Endodermal cell (in vitro differentiated cells): ENCODE results near the gene FILIP1L. TPM values are rescaled to one million over a fixed set of nuclear protein-coding genes. Genes with fewer than 3 reads are reported as not detected.

Source experiments
- DNase-seq: peaks from one replicate; pipeline ENCODE4 v3.0.0-alpha.2; 2017
- H3K27ac ChIP-seq: 2 replicates; pipeline ENCODE4 v1.5.1; 2013; ENCODE audit warnings: mild to moderate bottlenecking, low read depth, low read length, moderate library complexity
- H3K27me3 ChIP-seq: 2 replicates; pipeline ENCODE4 v1.6.1; 2013; ENCODE audit warnings: mild to moderate bottlenecking, low read length, moderate library complexity; ENCODE audit not compliant: insufficient read depth, control insufficient read depth, poor library complexity, severe bottlenecking
- H3K36me3 ChIP-seq: 2 replicates; pipeline ENCODE4 v1.7.0; 2013; ENCODE audit warnings: mild to moderate bottlenecking, low read length, moderate library complexity; ENCODE audit not compliant: control insufficient read depth, insufficient read depth
- H3K4me1 ChIP-seq: one replicate; pipeline ENCODE4 v1.7.0; 2013; ENCODE audit warnings: low read length; ENCODE audit not compliant: control insufficient read depth, insufficient read depth
- H3K4me3 ChIP-seq: 2 replicates; pipeline ENCODE4 v1.5.1; 2013; ENCODE audit warnings: mild to moderate bottlenecking, low read length, moderate library complexity
- H3K9ac ChIP-seq: 2 replicates; pipeline ENCODE4 v1.6.1; 2013; ENCODE audit warnings: mild to moderate bottlenecking, low read length, moderate library complexity; ENCODE audit not compliant: poor library complexity, severe bottlenecking; ENCODE audit errors: extremely low read depth
- H3K9me3 ChIP-seq: 2 replicates; pipeline ENCODE4 v1.6.1; 2013; ENCODE audit warnings: mild to moderate bottlenecking, low read length, moderate library complexity; ENCODE audit not compliant: control insufficient read depth
- H3K27ac Mint-ChIP-seq: 2 replicates; pipeline ENCODE4 v1.8.0; 2020; ENCODE audit warnings: mixed read lengths
- H3K27me3 Mint-ChIP-seq: 2 replicates; pipeline ENCODE4 v1.8.0; 2021; ENCODE audit warnings: mild to moderate bottlenecking, mixed read lengths; ENCODE audit not compliant: insufficient read depth
- H3K36me3 Mint-ChIP-seq: 2 replicates; pipeline ENCODE4 v1.8.0; 2020; ENCODE audit warnings: low read depth, mixed read lengths
- H3K4me1 Mint-ChIP-seq: 2 replicates; pipeline ENCODE4 v1.8.0; 2020; ENCODE audit warnings: mixed read lengths
- H3K4me3 Mint-ChIP-seq: 2 replicates; pipeline ENCODE4 v1.8.0; 2020; ENCODE audit warnings: mild to moderate bottlenecking, moderate library complexity, mixed read lengths
- H3K9me3 Mint-ChIP-seq: 2 replicates; pipeline ENCODE4 v1.8.0; 2020; ENCODE audit warnings: mild to moderate bottlenecking, mixed read lengths
- WGBS, 2 experiments: methylation state at CpG; one replicate each; pipeline versions ENCODE4 v1.1.5 to v1.1.7; 2013; ENCODE audit warnings: missing lambda C conversion rate in 2 of 2, mixed read lengths in 1 of 2; ENCODE audit not compliant: insufficient coverage in 1 of 2, insufficient read length in 1 of 2; 5-methylcytosine and 5-hydroxymethylcytosine counted together
- total RNA-seq, 2 donors: library from RNA; stranded (reverse); fragmentation: NEBNext Ultra II Directional in 1 of 2; extraction: Animal tissue kit (Norgen Biotek cat#: 25700) in 1 of 2; gene quantifications; 2 replicates in 1 of 2; 3 replicates in 1 of 2; pipeline ENCODE4 v1.2.1, GENCODE V29; 2021
- TF ChIP-seq, protein P1 (sequence below): fragments of 200-600 bp; sonication (generic); conservative IDR thresholded peaks from 2 replicates; pipeline ENCODE4 v1.5.0; 2021; ENCODE audit warnings: antibody characterized with exemption, mild to moderate bottlenecking

The FILIP1L gene
- total RNA-seq, 2 donors from 2014 or later, result 0.84 to 2.5 TPM

DNA sequence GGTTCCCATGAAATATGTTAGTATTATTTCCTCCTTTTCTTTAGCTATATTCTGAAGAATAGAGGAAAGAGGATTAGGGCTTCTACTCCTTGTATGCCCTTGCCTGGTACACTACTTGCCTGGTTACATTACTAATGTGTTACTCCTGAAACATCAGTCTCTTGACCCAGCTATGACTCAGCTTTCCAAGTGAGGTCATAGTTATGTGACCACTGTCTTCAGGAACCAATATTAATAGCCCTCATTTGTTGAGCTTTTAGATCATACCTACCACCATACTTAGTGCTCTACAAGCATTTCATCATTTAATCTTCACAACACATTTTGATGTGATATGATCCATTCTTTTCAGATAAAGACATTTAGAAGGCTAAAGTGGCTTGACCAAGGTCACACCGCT is 236.3 kb downstream of the FILIP1L start:
- TF ChIP-seq, protein P1, sequence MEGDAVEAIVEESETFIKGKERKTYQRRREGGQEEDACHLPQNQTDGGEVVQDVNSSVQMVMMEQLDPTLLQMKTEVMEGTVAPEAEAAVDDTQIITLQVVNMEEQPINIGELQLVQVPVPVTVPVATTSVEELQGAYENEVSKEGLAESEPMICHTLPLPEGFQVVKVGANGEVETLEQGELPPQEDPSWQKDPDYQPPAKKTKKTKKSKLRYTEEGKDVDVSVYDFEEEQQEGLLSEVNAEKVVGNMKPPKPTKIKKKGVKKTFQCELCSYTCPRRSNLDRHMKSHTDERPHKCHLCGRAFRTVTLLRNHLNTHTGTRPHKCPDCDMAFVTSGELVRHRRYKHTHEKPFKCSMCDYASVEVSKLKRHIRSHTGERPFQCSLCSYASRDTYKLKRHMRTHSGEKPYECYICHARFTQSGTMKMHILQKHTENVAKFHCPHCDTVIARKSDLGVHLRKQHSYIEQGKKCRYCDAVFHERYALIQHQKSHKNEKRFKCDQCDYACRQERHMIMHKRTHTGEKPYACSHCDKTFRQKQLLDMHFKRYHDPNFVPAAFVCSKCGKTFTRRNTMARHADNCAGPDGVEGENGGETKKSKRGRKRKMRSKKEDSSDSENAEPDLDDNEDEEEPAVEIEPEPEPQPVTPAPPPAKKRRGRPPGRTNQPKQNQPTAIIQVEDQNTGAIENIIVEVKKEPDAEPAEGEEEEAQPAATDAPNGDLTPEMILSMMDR, result no peak
- H3K9me3 ChIP-seq, result no peaks in the 10 kb centered on the region
- Mint-ChIP-seq H3K27ac (no peak overlapping the region), H3K27me3 (peaks cover 43% of the 10 kb centered on the region), H3K4me1 (peaks cover 16% of the 10 kb centered on the region), H3K4me3 (no peak overlapping the region), H3K9me3 (no peaks in the 10 kb centered on the region), H3K36me3 (no peaks in the 10 kb centered on the region)
- H3K27ac ChIP-seq, result no peak overlapping the region
- no peak overlapping the region for H3K4me3 ChIP-seq
- H3K4me1 ChIP-seq, result no peaks in the 10 kb centered on the region
- no peaks in the 10 kb centered on the region for H3K27me3 ChIP-seq
- WGBS, 2 experiments, result 100% methylated on average over 1 of the region's 1 CpG; no CpG with 5 or more reads in 1 of the 2 experiments
- DNase-seq, result no peak
- no peak overlapping the region for H3K9ac ChIP-seq
- H3K36me3 ChIP-seq, result no peaks in the 10 kb centered on the region

DNA sequence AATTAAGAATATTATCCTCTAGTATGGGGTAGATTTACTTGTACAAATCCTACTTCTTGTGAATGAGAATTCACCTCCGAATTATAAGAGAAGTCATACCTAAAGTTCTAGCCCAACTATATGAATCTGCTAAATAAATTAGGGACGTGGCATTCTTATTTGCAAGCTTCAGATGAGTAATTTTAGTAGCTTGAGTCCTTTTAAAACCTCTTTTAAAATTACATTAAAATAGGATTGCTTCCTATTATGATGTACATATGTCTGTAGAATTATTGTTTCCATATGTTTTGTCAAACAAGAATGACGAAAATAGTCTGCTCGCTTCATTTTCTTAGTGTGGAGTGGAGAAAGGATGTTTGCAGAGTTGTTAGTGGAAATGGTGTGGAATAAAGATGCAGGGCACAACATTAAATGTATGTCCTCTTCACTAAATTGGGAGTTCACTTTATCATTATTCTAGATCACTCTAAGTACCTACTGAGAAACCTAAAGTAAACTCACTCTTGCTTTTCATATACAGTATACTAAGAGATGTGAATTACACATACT is 237.2 kb downstream of the FILIP1L start:
- peaks cover 47% of the 10 kb centered on the region for H3K27me3 Mint-ChIP-seq

DNA sequence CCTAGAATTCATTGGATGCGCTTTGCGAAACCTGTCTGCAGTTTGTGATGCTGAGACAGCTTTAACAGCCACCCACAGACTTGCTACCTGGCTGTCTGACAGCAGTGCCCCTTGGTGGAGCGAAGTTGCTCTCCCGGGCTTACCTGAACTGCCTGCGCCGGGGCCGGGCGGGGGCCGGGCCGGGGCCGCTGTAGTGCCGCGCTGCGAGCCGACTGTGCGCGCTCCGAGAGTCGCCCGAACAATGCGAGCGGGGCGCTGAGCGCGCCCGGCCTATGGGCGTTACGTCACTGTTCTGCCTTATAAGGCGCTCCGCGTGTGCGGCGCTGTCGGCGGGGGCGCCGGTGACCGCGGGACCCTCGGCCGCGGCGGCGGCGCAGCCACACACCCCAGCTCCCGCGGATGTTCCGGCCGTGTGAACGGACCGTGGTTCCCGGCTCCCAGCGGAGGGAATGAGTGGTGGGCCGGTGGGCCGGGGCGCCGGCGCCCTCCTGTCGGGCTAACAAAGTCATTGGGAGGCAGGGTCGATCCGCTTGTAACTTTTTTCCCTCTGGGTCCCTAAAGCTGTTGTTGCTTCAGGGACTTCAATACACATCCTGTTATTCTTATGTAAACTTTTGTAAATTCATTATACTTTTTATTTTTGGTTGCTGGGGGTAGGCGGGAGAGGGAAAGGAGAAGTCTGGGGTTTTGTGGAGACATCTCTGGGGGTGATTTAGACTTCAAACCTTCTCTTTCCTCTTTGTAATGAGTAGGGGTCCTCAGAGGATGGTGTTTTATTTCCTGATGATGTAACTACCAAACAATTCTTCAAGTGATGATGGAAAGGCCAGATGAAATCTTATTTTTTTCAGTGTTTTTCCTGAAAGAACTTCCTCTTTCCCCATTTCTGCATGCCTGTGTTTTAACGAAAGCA is 238.1 kb downstream of the FILIP1L start:
- Mint-ChIP-seq H3K9me3 (no peaks in the 10 kb centered on the region), H3K4me3 (peak overlapping the region; percentile 51), H3K27ac (peak overlapping the region; percentile 89), H3K36me3 (no peaks in the 10 kb centered on the region), H3K4me1 (peaks cover 29% of the 10 kb centered on the region), H3K27me3 (peaks cover 49% of the 10 kb centered on the region)
- Histone ChIP-seq H3K27me3 (no peaks in the 10 kb centered on the region), H3K36me3 (no peaks in the 10 kb centered on the region), H3K9me3 (no peaks in the 10 kb centered on the region), H3K9ac (peak overlapping the region; percentile 82), H3K4me1 (peaks cover 3% of the 10 kb centered on the region), H3K27ac (peak overlapping the region; percentile 71), H3K4me3 (peak overlapping the region; percentile 90)
- peak; percentile 95 for DNase-seq
- TF ChIP-seq, protein P1, result peak; percentile 52
- WGBS, 2 experiments, result 0 to 1% methylated on average over 22 to 63 of the region's 63 CpGs

More for the DNA sequence above, 237.2 kb downstream of the FILIP1L start:
- Mint-ChIP-seq H3K4me3 (no peak overlapping the region), H3K27ac (no peak overlapping the region), H3K4me1 (peaks cover 20% of the 10 kb centered on the region), H3K9me3 (no peaks in the 10 kb centered on the region), H3K36me3 (no peaks in the 10 kb centered on the region)
- 81 to 100% methylated on average over 1 to 4 of the region's 4 CpGs for WGBS, 2 experiments
- Histone ChIP-seq H3K27me3 (no peaks in the 10 kb centered on the region), H3K9me3 (no peaks in the 10 kb centered on the region), H3K36me3 (no peaks in the 10 kb centered on the region), H3K4me3 (peak overlapping the region; percentile 90), H3K9ac (no peak overlapping the region), H3K27ac (no peak overlapping the region), H3K4me1 (peaks cover 3% of the 10 kb centered on the region)
- TF ChIP-seq, protein P1, result no peak
- DNase-seq, result no peak
